Left ventricle myocardium inferior (tissue), 1 donor: Measurements from ENCODE around the gene B3GNT9. TPM values are rescaled to one million over a fixed set of nuclear protein-coding genes. Genes with fewer than 3 reads are reported as not detected.

Experiments
- DNase-seq: peaks from one replicate; pipeline ENCODE4 v3.0.0-alpha.2; 2020
- H3K27ac ChIP-seq: fragments of 200-600 bp; replicated peaks from 2 replicates; pipeline ENCODE4 v1.8.0; 2021
- H3K27me3 ChIP-seq: fragments of 200-600 bp; 2 replicates; pipeline ENCODE4 v1.8.0; 2021; ENCODE audit warnings: low read depth
- H3K36me3 ChIP-seq: fragments of 200-600 bp; 2 replicates; pipeline ENCODE4 v1.8.0; 2021
- H3K4me1 ChIP-seq: fragments of 200-600 bp; 2 replicates; pipeline ENCODE4 v1.8.0; 2021
- H3K4me3 ChIP-seq: fragments of 200-600 bp; 2 replicates; pipeline ENCODE4 v1.8.0; 2021; ENCODE audit warnings: mild to moderate bottlenecking, moderate library complexity
- H3K9me3 ChIP-seq: fragments of 200-600 bp; replicated peaks from 2 replicates; pipeline ENCODE4 v1.8.0; 2021
- intact Hi-C: fragments of 100-400 bp; cut with micrococcal nuclease; formaldehyde crosslinking; loops from one replicate; pipeline ENCODE4 v1.11.0; 2022
- total RNA-seq: library from RNA; stranded (reverse); fragmentation: NEBNext Ultra II Directional; extraction: Animal tissue kit (Norgen Biotek cat#: 25700); gene quantifications from one replicate; pipeline ENCODE4 v1.2.1, GENCODE V29; 2021
- TF ChIP-seq, protein P1 (sequence below): fragments of 200-600 bp; IDR thresholded peaks from 2 replicates; pipeline ENCODE4 v1.8.0; 2021; ENCODE audit warnings: antibody characterized with exemption, mild to moderate bottlenecking, borderline replicate concordance
- donor health status: DM: no; HTN: yes; CAD: no; lungs with severe emphysema.

Gene B3GNT9
- total RNA-seq, 1 donor from 2014 or later, result 9.8 TPM

DNA sequence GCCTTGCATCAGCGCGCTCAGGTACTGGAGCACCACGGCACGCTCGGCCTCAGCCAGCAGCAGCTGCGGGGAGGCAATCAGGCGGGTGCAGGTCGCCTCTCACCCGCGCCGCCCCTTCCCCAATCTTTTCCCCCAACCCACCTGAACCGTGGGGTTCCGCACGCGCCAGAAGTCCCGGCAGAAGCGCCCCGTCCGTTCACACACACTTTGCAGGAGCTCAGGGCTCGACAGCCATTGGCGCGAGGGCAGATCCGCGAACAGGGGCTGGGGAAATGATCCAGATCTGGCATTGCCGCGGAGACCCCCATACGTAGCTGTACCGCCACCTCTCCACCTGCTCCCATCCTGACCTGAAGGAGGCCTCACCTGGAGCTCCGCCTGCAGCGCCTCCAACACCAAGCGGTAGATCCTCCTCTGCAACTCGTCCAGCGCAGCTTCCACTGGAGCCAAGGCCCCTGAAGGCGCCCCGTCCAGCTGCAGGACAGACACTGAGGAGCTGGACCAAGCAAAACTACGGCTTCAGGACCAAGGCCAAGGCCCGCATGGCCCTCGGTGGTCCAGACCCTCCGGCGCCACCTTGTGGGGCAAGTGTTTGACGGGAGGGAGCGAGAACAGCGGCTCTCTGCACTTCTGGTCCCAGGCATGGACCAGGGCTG, 34.3 kb upstream of the B3GNT9 start:
- no peaks in the 10 kb centered on the region for H3K27me3 ChIP-seq
- peak; percentile 93 for DNase-seq
- peaks cover 33% of the 10 kb centered on the region for H3K4me1 ChIP-seq
- no peaks in the 10 kb centered on the region for H3K36me3 ChIP-seq
- TF ChIP-seq, protein P1, sequence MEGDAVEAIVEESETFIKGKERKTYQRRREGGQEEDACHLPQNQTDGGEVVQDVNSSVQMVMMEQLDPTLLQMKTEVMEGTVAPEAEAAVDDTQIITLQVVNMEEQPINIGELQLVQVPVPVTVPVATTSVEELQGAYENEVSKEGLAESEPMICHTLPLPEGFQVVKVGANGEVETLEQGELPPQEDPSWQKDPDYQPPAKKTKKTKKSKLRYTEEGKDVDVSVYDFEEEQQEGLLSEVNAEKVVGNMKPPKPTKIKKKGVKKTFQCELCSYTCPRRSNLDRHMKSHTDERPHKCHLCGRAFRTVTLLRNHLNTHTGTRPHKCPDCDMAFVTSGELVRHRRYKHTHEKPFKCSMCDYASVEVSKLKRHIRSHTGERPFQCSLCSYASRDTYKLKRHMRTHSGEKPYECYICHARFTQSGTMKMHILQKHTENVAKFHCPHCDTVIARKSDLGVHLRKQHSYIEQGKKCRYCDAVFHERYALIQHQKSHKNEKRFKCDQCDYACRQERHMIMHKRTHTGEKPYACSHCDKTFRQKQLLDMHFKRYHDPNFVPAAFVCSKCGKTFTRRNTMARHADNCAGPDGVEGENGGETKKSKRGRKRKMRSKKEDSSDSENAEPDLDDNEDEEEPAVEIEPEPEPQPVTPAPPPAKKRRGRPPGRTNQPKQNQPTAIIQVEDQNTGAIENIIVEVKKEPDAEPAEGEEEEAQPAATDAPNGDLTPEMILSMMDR, result peak; percentile 92
- intact Hi-C loops, result no loop called here
- peak overlapping the region; percentile 75 for H3K4me3 ChIP-seq
- H3K9me3 ChIP-seq, result no peaks in the 10 kb centered on the region
- H3K27ac ChIP-seq, result peak overlapping the region; percentile 97

DNA sequence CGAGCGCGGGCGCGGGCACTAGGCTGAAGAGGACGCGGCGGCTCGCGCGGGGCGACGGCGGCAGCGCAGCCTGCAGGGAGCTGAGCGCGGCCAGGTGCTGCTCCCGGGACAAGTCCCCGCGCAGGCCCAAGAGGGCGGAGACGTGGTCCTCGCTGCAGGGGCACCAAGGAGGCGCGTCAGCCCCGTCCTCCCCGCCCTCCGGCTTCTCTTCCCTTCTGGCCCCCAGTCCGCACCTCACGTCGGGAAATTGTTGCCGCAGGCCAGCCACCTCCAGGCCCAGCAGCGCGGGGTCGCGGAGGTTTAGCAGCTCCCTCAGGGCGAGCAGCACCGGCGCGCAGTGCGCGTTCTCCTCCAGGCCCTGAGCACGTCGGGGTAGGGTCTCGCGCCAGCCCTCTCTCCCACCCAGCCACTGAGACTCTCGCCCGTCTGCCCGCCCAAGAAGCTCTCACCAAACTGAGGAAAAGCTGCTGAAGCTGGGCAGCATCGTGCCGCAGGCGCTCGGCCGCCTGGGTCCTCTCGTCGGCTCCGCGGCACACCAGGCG, 33.7 kb upstream of the B3GNT9 start:
- intact Hi-C loops, result no loop called here
- Histone ChIP-seq H3K36me3 (no peaks in the 10 kb centered on the region), H3K27me3 (no peaks in the 10 kb centered on the region), H3K27ac (peak overlapping the region; percentile 97), H3K9me3 (no peaks in the 10 kb centered on the region), H3K4me3 (peak overlapping the region; percentile 75), H3K4me1 (peaks cover 33% of the 10 kb centered on the region)
- no peak for DNase-seq
- TF ChIP-seq, protein P1, result no peak

DNA sequence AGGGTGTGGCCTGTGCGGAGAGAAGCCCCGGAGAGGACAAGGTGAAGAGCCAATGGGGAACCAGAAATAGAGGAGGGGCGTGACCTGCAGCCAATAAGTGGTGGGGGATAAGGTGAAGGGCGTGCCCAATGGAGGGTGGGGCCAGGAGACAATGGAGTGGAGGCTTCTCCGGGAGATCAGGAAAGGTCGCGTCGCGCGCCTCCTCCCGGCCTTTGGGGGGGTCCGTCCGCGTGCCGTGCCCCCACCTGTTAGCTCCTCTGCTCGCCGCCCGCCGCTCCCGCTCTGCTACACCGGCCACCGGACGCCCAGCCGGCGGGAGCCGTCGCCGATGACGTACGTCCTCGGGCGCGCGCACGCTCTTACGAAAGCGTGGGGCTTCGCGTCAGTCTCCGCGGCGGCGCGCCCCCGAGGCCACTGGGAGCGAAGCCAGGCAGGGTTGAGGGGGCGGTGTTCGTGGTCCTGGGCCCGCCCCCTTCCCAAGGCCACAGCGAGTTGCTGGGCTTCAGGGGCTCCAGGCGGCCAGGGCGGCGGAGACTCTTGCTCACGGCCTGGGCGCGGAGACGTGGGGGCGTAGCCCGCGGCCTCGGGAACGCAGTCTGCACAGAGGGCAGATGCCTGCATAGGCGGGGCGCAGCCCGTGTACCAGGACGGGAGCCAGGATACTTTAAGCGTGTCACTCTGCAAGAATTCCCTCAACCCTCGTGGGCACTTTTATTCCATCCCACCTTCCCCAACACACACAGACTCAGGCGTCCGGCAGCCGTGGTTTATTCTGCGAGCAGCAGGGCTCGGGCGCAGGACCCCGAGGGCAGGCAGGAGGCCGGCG, 33.0 kb upstream of the B3GNT9 start, which contains the start of gene MATCAP1:
MATCAP1 (minus strand) TSS at position 337 of the 826 bp plus-strand sequence. CDS start 3,353 bp downstream, outside the sequence.
- H3K4me3 ChIP-seq, result peak within 1 kb of the TSS; percentile 75
- peak within 1 kb of the TSS; percentile 97 for H3K27ac ChIP-seq
- DNase-seq, result peak; percentile 93
- no peaks in the 10 kb centered on the region for H3K36me3 ChIP-seq
- no peaks in the 10 kb centered on the region for H3K9me3 ChIP-seq
- peaks cover 36% of the 10 kb centered on the region for H3K4me1 ChIP-seq
- no peaks in the 10 kb centered on the region for H3K27me3 ChIP-seq
- TF ChIP-seq, protein P1, result no peak
- intact Hi-C loops, result no loop called here

DNA sequence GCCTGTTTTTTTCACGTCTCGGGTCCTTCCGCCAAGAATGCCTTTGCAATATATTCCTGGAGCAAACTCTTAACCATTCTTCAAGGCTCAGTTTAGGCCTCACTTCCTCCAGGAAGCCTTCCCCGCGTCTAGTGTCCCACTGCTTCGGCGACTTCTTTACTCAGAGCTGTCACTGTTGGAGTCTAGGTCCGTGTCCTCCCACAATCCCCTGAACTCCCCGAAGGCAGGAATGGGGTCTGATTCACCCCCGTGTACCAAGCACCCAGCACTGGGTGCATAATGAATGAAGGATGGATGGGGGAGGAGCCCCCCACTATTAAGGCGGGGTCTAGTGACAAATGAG, 32.5 kb upstream of the B3GNT9 start:
- H3K27ac ChIP-seq, result peak overlapping the region; percentile 97
- intact Hi-C loops, result no loop called here
- H3K4me1 ChIP-seq, result peaks cover 42% of the 10 kb centered on the region
- H3K4me3 ChIP-seq, result peak overlapping the region; percentile 75
- TF ChIP-seq, protein P1, result no peak
- no peaks in the 10 kb centered on the region for H3K27me3 ChIP-seq
- no peaks in the 10 kb centered on the region for H3K9me3 ChIP-seq
- no peaks in the 10 kb centered on the region for H3K36me3 ChIP-seq
- DNase-seq, result no peak

DNA sequence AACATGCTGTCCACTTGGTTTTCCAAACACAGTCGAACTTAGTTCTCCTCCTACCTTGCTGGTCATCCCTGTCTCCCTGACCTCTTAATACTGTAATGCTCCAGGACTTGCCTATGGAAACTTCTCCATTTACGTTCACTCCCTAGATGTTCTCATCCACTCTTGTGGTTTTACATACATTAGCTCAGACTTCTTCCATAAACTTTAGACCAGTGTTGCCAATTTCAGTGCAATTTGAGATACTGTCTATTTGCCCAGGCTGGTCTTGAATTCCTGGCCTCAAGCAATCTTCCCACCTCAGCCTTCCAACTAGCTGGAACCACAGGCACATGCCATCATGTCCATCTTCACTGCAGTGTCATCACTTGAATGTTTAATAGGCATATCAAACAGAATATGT, 31.5 kb upstream of the B3GNT9 start:
- H3K4me1 ChIP-seq, result peaks cover 51% of the 10 kb centered on the region
- intact Hi-C loops, result no loop called here
- TF ChIP-seq, protein P1, result no peak

More for the DNA sequence above, 31.5 kb upstream of the B3GNT9 start:
- no peak overlapping the region for H3K27ac ChIP-seq
- H3K27me3 ChIP-seq, result no peaks in the 10 kb centered on the region
- no peak for DNase-seq
- H3K9me3 ChIP-seq, result no peaks in the 10 kb centered on the region
- no peaks in the 10 kb centered on the region for H3K36me3 ChIP-seq
- no peak overlapping the region for H3K4me3 ChIP-seq
